GM10266 (cell line): ENCODE data around the gene SLC25A47.

Experiments used
- DNase-seq: peaks from one replicate; pipeline ENCODE4 v3.0.0; 2012; ENCODE audit errors: extremely low spot score
- TF ChIP-seq, protein P1 (sequence below): IDR thresholded peaks from 2 replicates; pipeline ENCODE4 v1.5.1; 2012; ENCODE audit warnings: mild to moderate bottlenecking, low read depth; ENCODE audit not compliant: control insufficient read depth, insufficient read depth; ENCODE audit errors: missing control alignments

SLC25A47 gene

DNA sequence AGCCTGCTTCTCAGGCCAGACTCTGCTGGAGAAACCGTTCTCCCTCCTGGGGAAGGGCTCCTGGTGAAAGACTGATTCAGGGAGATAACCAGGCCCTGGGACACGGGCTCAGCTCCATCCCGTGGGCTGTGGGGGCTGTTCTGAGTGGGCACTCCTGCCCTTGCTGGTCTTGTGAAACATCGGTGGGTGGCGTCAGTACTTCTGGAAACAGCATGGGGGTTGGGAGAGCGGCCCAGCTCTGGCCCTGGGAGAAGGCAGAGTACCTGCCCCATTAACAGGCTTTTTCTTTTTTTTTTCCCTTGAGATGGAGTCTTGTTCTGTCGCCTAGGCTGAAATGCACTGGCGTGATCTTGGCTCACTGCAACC is 786 bp downstream of the SLC25A47 start:
- TF ChIP-seq, protein P1, sequence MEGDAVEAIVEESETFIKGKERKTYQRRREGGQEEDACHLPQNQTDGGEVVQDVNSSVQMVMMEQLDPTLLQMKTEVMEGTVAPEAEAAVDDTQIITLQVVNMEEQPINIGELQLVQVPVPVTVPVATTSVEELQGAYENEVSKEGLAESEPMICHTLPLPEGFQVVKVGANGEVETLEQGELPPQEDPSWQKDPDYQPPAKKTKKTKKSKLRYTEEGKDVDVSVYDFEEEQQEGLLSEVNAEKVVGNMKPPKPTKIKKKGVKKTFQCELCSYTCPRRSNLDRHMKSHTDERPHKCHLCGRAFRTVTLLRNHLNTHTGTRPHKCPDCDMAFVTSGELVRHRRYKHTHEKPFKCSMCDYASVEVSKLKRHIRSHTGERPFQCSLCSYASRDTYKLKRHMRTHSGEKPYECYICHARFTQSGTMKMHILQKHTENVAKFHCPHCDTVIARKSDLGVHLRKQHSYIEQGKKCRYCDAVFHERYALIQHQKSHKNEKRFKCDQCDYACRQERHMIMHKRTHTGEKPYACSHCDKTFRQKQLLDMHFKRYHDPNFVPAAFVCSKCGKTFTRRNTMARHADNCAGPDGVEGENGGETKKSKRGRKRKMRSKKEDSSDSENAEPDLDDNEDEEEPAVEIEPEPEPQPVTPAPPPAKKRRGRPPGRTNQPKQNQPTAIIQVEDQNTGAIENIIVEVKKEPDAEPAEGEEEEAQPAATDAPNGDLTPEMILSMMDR: no peak
- no peak for DNase-seq

DNA sequence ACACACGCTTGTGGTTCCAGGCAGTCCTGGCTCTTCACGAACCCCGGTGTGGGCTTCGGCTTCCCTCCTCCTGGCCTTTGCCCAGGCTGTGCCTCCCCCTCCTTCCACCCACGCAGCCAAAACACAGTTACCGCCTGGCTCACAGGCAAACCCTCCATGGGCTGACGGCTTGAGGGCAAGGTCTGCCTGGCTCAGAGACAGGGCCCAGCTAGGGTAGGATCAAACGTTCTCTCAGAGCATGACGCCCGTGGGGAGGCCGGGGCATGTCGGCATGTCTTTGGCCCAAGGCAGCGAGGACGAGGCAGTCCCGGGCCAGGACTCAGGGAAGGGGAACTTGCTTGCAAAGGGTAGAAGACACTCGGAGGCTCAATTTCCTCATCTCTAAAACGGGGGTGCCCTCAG is 2.1 kb downstream of the SLC25A47 start:
- TF ChIP-seq, protein P1: no peak
- DNase-seq: no peak

DNA sequence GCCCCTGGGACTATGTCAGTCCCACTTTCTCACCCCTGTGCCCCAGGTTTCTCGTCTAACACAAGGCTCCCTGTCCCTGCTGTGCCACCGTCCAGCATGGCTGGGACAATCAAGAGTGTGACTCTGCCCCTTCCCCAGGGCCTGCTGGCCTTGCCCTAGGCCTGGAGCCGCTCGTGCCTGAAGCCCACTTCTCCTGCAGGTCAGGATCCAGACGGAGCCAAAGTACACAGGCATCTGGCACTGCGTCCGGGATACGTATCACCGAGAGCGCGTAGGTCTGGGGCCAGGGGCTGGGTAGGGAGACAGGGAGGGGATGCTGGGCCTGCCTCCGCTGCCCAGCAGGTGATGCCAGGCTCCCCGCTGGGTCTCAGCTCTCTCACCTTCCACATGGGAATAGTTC is 2.8 kb downstream of the SLC25A47 start:
- TF ChIP-seq, protein P1: no peak
- no peak for DNase-seq

DNA sequence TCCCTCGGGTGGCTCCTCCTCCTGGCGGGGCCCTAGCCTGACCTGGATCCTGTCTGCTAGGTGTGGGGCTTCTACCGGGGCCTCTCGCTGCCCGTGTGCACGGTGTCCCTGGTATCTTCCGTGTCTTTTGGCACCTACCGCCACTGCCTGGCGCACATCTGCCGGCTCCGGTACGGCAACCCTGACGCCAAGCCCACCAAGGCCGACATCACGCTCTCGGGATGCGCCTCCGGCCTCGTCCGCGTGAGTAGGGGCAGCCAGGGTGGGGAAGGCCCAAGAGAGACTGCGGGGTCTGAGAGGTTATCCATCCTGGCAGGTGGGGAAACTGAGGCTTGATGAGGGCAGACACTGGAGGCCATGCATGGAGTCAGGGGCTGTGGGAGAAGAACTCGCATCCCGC is 4.0 kb downstream of the SLC25A47 start:
- TF ChIP-seq, protein P1: no peak
- DNase-seq: no peak

DNA sequence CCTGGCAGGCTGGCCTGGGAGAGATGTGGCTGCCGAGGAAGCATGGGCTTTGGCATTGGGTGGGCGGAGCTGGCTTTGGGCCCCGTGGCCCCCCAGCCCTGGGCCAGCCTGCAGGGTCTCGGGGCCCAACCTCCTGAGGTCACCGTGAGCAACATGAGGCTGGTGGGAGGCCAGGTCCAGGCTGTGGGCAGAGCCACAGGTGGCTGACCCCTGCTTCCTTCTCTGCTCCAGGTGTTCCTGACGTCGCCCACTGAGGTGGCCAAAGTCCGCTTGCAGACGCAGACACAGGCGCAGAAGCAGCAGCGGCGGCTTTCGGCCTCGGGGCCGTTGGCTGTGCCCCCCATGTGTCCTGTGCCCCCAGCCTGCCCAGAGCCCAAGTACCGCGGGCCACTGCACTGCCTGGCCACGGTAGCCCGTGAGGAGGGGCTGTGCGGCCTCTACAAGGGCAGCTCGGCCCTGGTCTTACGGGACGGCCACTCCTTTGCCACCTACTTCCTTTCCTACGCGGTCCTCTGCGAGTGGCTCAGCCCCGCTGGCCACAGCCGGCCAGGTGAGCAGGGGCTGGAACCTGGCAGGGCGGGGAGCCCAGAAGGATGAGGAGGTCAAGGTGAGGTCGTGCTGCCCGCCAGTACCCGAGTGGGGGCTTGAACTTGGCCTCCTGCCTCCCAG is 5.5 kb downstream of the SLC25A47 start:
- TF ChIP-seq, protein P1: no peak
- DNase-seq: no peak

DNA sequence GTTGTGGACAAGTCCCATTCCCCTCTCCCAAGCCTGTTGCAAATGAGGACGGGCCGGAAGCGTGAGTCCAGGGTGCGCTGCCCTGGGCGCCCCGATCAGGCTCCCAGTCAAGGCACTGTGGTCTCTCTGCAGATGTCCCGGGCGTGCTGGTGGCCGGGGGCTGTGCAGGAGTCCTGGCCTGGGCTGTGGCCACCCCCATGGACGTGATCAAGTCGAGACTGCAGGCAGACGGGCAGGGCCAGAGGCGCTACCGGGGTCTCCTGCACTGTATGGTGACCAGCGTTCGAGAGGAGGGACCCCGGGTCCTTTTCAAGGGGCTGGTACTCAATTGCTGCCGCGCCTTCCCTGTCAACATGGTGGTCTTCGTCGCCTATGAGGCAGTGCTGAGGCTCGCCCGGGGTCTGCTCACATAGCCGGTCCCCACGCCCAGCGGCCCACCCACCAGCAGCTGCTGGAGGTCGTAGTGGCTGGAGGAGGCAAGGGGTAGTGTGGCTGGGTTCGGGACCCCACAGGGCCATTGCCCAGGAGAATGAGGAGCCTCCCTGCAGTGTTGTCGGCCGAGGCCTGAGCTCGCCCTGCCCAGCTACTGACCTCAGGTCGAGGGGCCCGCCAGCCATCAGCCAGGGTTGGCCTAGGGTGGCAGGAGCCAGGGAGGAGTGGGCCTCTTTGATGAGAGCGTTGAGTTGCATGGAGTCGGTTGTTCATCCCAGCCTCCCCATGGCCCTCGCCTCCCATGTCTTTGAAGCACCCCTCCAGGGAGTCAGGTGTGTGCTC is 6.3 kb downstream of the SLC25A47 start:
- TF ChIP-seq, protein P1: no peak
- no peak for DNase-seq

DNA sequence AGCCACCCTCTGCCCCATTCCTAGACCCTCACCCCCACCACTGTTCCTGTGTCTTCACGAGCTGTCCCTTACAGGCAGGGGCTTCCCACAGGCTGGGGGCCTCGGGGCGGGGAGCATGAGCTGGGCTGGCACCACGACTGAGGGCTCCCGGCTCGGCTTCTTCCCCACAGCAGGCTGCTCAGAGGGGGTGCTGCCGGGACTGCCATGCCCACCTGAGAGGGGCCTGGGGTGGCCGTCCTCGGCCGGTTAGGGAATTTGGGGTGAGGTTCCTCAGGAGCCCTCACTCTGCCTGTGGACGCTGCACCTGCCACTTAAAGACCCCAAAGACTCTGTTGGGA is 6.8 kb downstream of the SLC25A47 start:
- TF ChIP-seq, protein P1: no peak
- no peak for DNase-seq
